Measurements from ENCODE around the gene SSBP4. TPM values are rescaled to one million over a fixed set of nuclear protein-coding genes. Genes with fewer than 3 reads are reported as not detected.

Gene SSBP4
- total RNA-seq, 1 experiment from 2014 or later: 164 TPM

DNA sequence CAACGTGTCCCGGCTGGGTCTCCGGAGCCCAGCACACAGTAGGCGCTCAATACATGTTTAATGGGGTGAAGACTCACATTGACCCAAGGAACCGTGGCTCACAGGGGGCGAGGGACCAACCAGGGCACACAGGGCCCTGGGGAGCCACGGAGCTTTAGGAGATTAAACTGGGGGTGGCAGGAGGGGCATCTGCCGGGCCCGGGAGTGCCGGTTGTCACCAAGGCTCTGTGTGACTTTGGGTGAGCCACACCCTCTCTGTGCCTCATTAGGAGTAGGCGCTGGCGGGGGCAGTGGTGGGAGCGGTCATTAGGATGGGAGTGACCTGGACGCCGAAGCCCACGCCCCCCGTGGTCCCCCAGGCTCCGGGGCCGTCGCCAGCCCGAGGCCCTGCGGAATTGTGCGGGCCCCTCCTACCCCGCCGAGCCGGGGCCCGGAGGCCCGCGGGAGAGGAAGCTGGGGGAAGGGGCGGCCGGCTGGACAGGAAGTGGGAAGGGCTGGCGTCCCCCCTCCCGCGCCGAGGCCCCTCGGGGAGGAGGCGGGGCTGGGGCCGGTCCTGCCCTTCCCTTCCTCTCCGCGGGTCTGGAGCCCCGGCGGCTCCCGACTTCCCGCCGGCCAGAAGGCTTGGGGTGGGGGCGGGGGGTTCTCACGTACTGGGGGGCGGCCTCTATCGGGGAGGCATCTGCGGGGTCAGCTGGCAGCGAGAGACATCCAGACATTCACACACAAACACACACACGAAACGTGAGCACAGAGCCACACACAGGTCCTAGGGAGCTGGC lies 1.8 kb upstream of the SSBP4 start:
- peak; percentile 25; the same call in 1 of the 2 replicates for TF ChIP-seq EGR1 (IDR thresholded peaks at IDR 0.05; ENCODE audit: low read depth)
- no peak for TF ChIP-seq SIN3A (IDR thresholded peaks at IDR 0.05; ENCODE audit: low read depth)
- peak; percentile 48; the same call in 1 of the 2 replicates for TF ChIP-seq MAX (IDR thresholded peaks at IDR 0.05)
- no peak for TF ChIP-seq EZH2 (IDR thresholded peaks at IDR 0.05)
- TF ChIP-seq ELF1 (IDR thresholded peaks at IDR 0.05; ENCODE audit: borderline replicate concordance, low read depth): no peak
- TF ChIP-seq SP1 (IDR thresholded peaks at IDR 0.05; ENCODE audit: low read depth): peak; percentile 8; the same call in 1 of the 2 replicates
- TF ChIP-seq, protein P1, sequence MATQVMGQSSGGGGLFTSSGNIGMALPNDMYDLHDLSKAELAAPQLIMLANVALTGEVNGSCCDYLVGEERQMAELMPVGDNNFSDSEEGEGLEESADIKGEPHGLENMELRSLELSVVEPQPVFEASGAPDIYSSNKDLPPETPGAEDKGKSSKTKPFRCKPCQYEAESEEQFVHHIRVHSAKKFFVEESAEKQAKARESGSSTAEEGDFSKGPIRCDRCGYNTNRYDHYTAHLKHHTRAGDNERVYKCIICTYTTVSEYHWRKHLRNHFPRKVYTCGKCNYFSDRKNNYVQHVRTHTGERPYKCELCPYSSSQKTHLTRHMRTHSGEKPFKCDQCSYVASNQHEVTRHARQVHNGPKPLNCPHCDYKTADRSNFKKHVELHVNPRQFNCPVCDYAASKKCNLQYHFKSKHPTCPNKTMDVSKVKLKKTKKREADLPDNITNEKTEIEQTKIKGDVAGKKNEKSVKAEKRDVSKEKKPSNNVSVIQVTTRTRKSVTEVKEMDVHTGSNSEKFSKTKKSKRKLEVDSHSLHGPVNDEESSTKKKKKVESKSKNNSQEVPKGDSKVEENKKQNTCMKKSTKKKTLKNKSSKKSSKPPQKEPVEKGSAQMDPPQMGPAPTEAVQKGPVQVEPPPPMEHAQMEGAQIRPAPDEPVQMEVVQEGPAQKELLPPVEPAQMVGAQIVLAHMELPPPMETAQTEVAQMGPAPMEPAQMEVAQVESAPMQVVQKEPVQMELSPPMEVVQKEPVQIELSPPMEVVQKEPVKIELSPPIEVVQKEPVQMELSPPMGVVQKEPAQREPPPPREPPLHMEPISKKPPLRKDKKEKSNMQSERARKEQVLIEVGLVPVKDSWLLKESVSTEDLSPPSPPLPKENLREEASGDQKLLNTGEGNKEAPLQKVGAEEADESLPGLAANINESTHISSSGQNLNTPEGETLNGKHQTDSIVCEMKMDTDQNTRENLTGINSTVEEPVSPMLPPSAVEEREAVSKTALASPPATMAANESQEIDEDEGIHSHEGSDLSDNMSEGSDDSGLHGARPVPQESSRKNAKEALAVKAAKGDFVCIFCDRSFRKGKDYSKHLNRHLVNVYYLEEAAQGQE (IDR thresholded peaks at IDR 0.05; ENCODE audit: low read depth): no peak
- peak; percentile 59 for TF ChIP-seq POLR2AphosphoS5 (IDR thresholded peaks at IDR 0.05; ENCODE audit: low read depth, low read length)
- TF ChIP-seq ZFX (IDR thresholded peaks at IDR 0.05): peak; percentile 49
- no peaks in the 10 kb centered on the region for H3K9me2 ChIP-seq (ENCODE audit: insufficient read depth)
- no peaks in the 10 kb centered on the region for H3K27me3 ChIP-seq (ENCODE audit: insufficient read depth, low read length)
- RAD21 ChIA-PET (ENCODE audit: low non-redundant PET in 1 of 2, low total read pairs in 2 of 2, uncharacterized antibody in 2 of 2, unreplicated experiment in 2 of 2): no interaction called here
- peak overlapping the region; percentile 98 for H3K27ac ChIP-seq (ENCODE audit: low read depth, low read length)
- no peaks in the 10 kb centered on the region for H3K9me3 ChIP-seq (ENCODE audit: control insufficient read depth in 1 of 2, insufficient read depth in 1 of 2, low read depth in 1 of 2, low read length in 2 of 2)
- H2AFZ ChIP-seq (ENCODE audit: low read depth, low read length, poor library complexity, severe bottlenecking): no peak overlapping the region
- DNase-seq (ENCODE audit: low read depth, low spot score) (no peak), ATAC-seq (peak; percentile 49)
- H3K36me3 ChIP-seq (ENCODE audit: control insufficient read depth in 1 of 2, insufficient read depth in 2 of 2, low read length in 2 of 2): no peaks in the 10 kb centered on the region
- peak overlapping the region; percentile 53 to 92 for H3K4me3 ChIP-seq (replicated peaks in 1 of 2; ENCODE audit: low read depth in 1 of 2, low read length in 2 of 2)
- no TSS peak for BruUV-seq (replicated peaks)
- POLR2A ChIA-PET: interaction anchor here (0.6 to 5.4 kb wide), 11 partner anchors 14 to 142 kb away, joined by 3 to 45 read pairs (median 6); partner anchors contain the start of genes GDF15, JUND and KXD1
- H3K79me2 ChIP-seq (ENCODE audit: insufficient read depth, low read length): peaks cover 31% of the 10 kb centered on the region
- CTCF ChIA-PET: interaction anchor here (0.6 to 3.5 kb wide), 9 partner anchors 28 to 498 kb away, joined by 3 to 11 read pairs (median 3); partner anchors contain the start of genes GDF15 and IQCN
- H3K4me2 ChIP-seq (ENCODE audit: low read length): peak overlapping the region; percentile 100
- H3K4me1 ChIP-seq (ENCODE audit: control insufficient read depth in 1 of 2, insufficient read depth in 2 of 2, low read length in 2 of 2): peaks cover 54 to 85% of the 10 kb centered on the region in 2 experiments
- H4K20me1 ChIP-seq (ENCODE audit: insufficient read depth): no peaks in the 10 kb centered on the region
- intact Hi-C loops (cut with micrococcal nuclease): no loop called here
- H3K9ac ChIP-seq (ENCODE audit: low read length): peak overlapping the region; percentile 96

All from HCT116 (cell line).